PFSK-1 (cell line): ENCODE results near the gene ARHGEF39.

Experiments used
- FOXP2 ChIP-seq: optimal IDR thresholded peaks from 2 replicates; pipeline ENCODE3; 2011; ENCODE audit warnings: borderline replicate concordance, control low read depth, inconsistent platforms; ENCODE audit not compliant: insufficient read depth; ENCODE audit errors: extremely low read length, extremely low read depth
- POLR2AphosphoS5 ChIP-seq: IDR thresholded peaks from 2 replicates; pipeline ENCODE4 v1.6.1; 2012; ENCODE audit warnings: low read depth, mild to moderate bottlenecking, control low read depth, low read length, moderate library complexity
- REST ChIP-seq, 2 experiments: IDR thresholded peaks; 2 replicates each; pipeline versions ENCODE4 v1.6.1 to v1.8.0; 2011 to 2012; ENCODE audit warnings: low read depth in 2 of 2, low read length in 2 of 2, control low read depth in 1 of 2, inconsistent platforms in 1 of 2, mild to moderate bottlenecking in 1 of 2, moderate library complexity in 1 of 2; ENCODE audit not compliant: insufficient read depth in 1 of 2
- SIN3A ChIP-seq: IDR thresholded peaks from 2 replicates; pipeline ENCODE4 v1.6.1; 2012; ENCODE audit warnings: mild to moderate bottlenecking, low read length, moderate library complexity, borderline replicate concordance; ENCODE audit not compliant: insufficient read depth
- TAF1 ChIP-seq: IDR thresholded peaks from 2 replicates; pipeline ENCODE4 v1.6.1; 2012; ENCODE audit warnings: low read length, control low read depth, borderline replicate concordance; ENCODE audit not compliant: insufficient read depth

ARHGEF39 gene

GRCh38 chr9:35695943-35696401, 31.0 kb upstream of the ARHGEF39 start:
- TF ChIP-seq SIN3A (no peak), POLR2AphosphoS5 (0 out of 2 replicates have a peak, but pooled peaks have one; percentile 19)

- TF ChIP-seq FOXP2 (no peak), SIN3A (no peak), TAF1 (no peak), REST (IDR thresholded peaks at IDR 0.05; ENCODE audit: insufficient read depth in 1 of 2, low read depth in 2 of 2, low read length in 2 of 2) (no peak), POLR2AphosphoS5 (no peak)
Observed at GRCh38 chr9:35691757-35692301, 26.8 kb upstream of the ARHGEF39 start.

- no peak for TF ChIP-seq POLR2AphosphoS5
- no peak for TF ChIP-seq FOXP2
- TF ChIP-seq REST (IDR thresholded peaks at IDR 0.05; ENCODE audit: insufficient read depth in 1 of 2, low read depth in 2 of 2, low read length in 2 of 2) = no peak
- TF ChIP-seq SIN3A = no peak
- TF ChIP-seq TAF1 = no peak
Observed at GRCh38 chr9:35691334-35691650, 26.3 kb upstream of the ARHGEF39 start.

GRCh38 chr9:35690614-35691333, 25.8 kb upstream of the ARHGEF39 start:
- TF ChIP-seq REST (IDR thresholded peaks at IDR 0.05; ENCODE audit: insufficient read depth in 1 of 2, low read depth in 2 of 2, low read length in 2 of 2) = no peak
- TF ChIP-seq SIN3A = no peak
- no peak for TF ChIP-seq TAF1
- no peak for TF ChIP-seq POLR2AphosphoS5
- no peak for TF ChIP-seq FOXP2

GRCh38 chr9:35690294-35690613, 25.3 kb upstream of the ARHGEF39 start:
- TF ChIP-seq POLR2AphosphoS5 = no peak

- no peak for TF ChIP-seq TAF1
- no peak for TF ChIP-seq FOXP2
- TF ChIP-seq SIN3A = no peak
- no peak for TF ChIP-seq POLR2AphosphoS5
- no peak for TF ChIP-seq REST (IDR thresholded peaks at IDR 0.05; ENCODE audit: insufficient read depth in 1 of 2, low read depth in 2 of 2, low read length in 2 of 2)
Observed at GRCh38 chr9:35689542-35690293, 24.7 kb upstream of the ARHGEF39 start, which contains the start of gene TPM2. TSS of gene TPM2 (minus strand) at chr9:35689925. CDS start at chr9:35689817, 108 bp downstream.
